ENCODE measurements around the gene TKTL2. TPM values are rescaled to one million over a fixed set of nuclear protein-coding genes. Genes with fewer than 3 reads are reported as not detected.

TKTL2 gene
- total RNA-seq, 1 experiment from 2014 or later, result not detected

DNA sequence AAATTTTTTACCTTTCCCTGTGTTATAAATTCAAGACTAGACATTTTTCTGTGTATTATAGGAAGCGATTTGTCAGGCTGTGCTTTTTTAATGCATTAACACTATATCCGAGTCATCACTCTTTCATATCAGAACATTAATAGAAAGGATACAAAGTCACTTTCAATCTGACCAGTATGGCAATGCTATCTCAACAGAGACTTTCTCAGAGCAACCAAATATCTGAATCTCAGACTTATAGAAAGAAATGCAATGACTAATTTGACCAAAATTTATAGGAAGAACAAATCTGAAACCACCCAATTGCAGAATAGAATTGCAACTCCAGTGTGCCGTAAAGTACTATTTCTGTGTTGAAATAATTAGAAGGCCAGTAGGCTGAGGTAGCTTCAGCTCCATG is 473 bp upstream of the TKTL2 start:
- Histone ChIP-seq H3K4me1 (ENCODE audit: control insufficient read depth, insufficient read depth, low read length) (no peaks in the 10 kb centered on the region), H3K36me3 (ENCODE audit: control insufficient read depth, insufficient read depth, low read length) (no peaks in the 10 kb centered on the region), H3K27ac (ENCODE audit: low read length) (no peak overlapping the region), H3K9me3 (ENCODE audit: control insufficient read depth, insufficient read depth, low read depth, low read length) (no peaks in the 10 kb centered on the region), H3K4me3 (ENCODE audit: low read depth in 2 of 2, low read length in 2 of 2) (no peak overlapping the region), H3K27me3 (ENCODE audit: control insufficient read depth, insufficient read depth, low read length) (no peaks in the 10 kb centered on the region)
- ATAC-seq, result no peak
- in situ Hi-C loops (cut with HindIII; ENCODE audit: low pct_unique_long_range_greater_than_20kb, low sequenced_read_pairs) (no loop called here), intact Hi-C loops (cut with micrococcal nuclease; ENCODE audit: unreplicated experiment) (no loop called here)
- ChIA-PET CTCF (no interaction called here), POLR2A (no interaction called here)
- no TSS peak for BruUV-seq (replicated peaks)
- TF ChIP-seq, protein P1, sequence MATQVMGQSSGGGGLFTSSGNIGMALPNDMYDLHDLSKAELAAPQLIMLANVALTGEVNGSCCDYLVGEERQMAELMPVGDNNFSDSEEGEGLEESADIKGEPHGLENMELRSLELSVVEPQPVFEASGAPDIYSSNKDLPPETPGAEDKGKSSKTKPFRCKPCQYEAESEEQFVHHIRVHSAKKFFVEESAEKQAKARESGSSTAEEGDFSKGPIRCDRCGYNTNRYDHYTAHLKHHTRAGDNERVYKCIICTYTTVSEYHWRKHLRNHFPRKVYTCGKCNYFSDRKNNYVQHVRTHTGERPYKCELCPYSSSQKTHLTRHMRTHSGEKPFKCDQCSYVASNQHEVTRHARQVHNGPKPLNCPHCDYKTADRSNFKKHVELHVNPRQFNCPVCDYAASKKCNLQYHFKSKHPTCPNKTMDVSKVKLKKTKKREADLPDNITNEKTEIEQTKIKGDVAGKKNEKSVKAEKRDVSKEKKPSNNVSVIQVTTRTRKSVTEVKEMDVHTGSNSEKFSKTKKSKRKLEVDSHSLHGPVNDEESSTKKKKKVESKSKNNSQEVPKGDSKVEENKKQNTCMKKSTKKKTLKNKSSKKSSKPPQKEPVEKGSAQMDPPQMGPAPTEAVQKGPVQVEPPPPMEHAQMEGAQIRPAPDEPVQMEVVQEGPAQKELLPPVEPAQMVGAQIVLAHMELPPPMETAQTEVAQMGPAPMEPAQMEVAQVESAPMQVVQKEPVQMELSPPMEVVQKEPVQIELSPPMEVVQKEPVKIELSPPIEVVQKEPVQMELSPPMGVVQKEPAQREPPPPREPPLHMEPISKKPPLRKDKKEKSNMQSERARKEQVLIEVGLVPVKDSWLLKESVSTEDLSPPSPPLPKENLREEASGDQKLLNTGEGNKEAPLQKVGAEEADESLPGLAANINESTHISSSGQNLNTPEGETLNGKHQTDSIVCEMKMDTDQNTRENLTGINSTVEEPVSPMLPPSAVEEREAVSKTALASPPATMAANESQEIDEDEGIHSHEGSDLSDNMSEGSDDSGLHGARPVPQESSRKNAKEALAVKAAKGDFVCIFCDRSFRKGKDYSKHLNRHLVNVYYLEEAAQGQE (IDR thresholded peaks at IDR 0.05; ENCODE audit: insufficient read depth in 1 of 2, low read depth in 2 of 2, low read length in 1 of 2), result no peak
- TF ChIP-seq, protein P2, sequence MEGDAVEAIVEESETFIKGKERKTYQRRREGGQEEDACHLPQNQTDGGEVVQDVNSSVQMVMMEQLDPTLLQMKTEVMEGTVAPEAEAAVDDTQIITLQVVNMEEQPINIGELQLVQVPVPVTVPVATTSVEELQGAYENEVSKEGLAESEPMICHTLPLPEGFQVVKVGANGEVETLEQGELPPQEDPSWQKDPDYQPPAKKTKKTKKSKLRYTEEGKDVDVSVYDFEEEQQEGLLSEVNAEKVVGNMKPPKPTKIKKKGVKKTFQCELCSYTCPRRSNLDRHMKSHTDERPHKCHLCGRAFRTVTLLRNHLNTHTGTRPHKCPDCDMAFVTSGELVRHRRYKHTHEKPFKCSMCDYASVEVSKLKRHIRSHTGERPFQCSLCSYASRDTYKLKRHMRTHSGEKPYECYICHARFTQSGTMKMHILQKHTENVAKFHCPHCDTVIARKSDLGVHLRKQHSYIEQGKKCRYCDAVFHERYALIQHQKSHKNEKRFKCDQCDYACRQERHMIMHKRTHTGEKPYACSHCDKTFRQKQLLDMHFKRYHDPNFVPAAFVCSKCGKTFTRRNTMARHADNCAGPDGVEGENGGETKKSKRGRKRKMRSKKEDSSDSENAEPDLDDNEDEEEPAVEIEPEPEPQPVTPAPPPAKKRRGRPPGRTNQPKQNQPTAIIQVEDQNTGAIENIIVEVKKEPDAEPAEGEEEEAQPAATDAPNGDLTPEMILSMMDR (IDR thresholded peaks at IDR 0.05), result no peak
- DNase-seq (ENCODE audit: low read depth, low spot score), result no peak

DNA sequence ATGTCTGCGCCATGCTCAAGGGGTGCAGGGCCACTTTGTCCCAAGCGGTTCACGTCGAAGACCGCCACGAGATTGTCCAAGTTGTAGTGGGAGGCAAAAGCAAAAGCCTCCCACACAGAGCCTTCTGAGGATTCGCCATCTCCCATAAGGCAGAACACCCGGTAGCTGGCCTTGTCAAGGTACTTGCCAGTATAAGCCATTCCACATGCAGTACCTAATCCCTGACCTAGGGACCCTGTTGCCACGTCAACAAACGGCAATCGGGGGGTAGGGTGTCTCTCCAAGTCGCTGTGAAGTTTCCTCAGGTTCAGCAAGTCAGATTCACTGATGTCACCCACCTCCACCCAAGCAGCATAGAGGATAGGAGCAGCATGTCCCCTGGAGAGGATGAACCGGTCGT is 424 bp downstream of the TKTL2 start:
- Histone ChIP-seq H3K36me3 (ENCODE audit: control insufficient read depth, insufficient read depth, low read length) (no peaks in the 10 kb centered on the region), H3K9me3 (ENCODE audit: control insufficient read depth, insufficient read depth, low read depth, low read length) (no peaks in the 10 kb centered on the region), H3K27me3 (ENCODE audit: control insufficient read depth, insufficient read depth, low read length) (no peaks in the 10 kb centered on the region), H3K27ac (ENCODE audit: low read length) (no peak overlapping the region), H3K4me3 (ENCODE audit: low read depth in 2 of 2, low read length in 2 of 2) (no peak overlapping the region), H3K4me1 (ENCODE audit: control insufficient read depth, insufficient read depth, low read length) (no peaks in the 10 kb centered on the region)
- in situ Hi-C loops (cut with HindIII; ENCODE audit: low pct_unique_long_range_greater_than_20kb, low sequenced_read_pairs) (no loop called here), intact Hi-C loops (cut with micrococcal nuclease; ENCODE audit: unreplicated experiment) (no loop called here)
- CTCF ChIA-PET, result interaction anchor here (0.6 kb wide), 1 partner anchor 77 kb away, joined by 7 read pairs; no protein-coding TSS in a partner anchor
- no peak for ATAC-seq
- DNase-seq (ENCODE audit: low read depth, low spot score), result no peak
- BruUV-seq (replicated peaks), result no TSS peak
- TF ChIP-seq, protein P2 (IDR thresholded peaks at IDR 0.05), result no peak
- TF ChIP-seq, protein P1 (IDR thresholded peaks at IDR 0.05; ENCODE audit: insufficient read depth in 1 of 2, low read depth in 2 of 2, low read length in 1 of 2), result no peak
- TF ChIP-seq TCF7L2 (IDR thresholded peaks at IDR 0.05; ENCODE audit: low read depth, low read length), result no peak
- no peak for TF ChIP-seq POLR2AphosphoS5 (IDR thresholded peaks at IDR 0.05; ENCODE audit: low read depth, low read length)
- TF ChIP-seq SIN3A (IDR thresholded peaks at IDR 0.05; ENCODE audit: borderline replicate concordance, insufficient read depth, low read depth, low read length), result no peak
- POLR2A ChIA-PET, result no interaction called here

Measured in Panc1 (cell line).